WTC11 (cell line): ENCODE data around the gene ITPR3.

ENCODE experiments used
- ETV6 ChIP-seq: sonication (generic); formaldehyde crosslinking; IDR thresholded peaks from 2 replicates; pipeline ENCODE4 v1.8.1; 2022; ENCODE audit warnings: mild to moderate bottlenecking, missing genetic modification reagents
- FOXJ3 ChIP-seq: sonication (generic); formaldehyde crosslinking; IDR thresholded peaks from 2 replicates; pipeline ENCODE4 v1.9.0; 2021; ENCODE audit warnings: missing genetic modification reagents, mild to moderate bottlenecking, borderline replicate concordance
- GABPB1 ChIP-seq: sonication (generic); formaldehyde crosslinking; IDR thresholded peaks from 2 replicates; pipeline ENCODE4 v1.8.1; 2023; ENCODE audit warnings: mild to moderate bottlenecking, missing genetic modification reagents
- HMGXB4 ChIP-seq: sonication (generic); formaldehyde crosslinking; IDR thresholded peaks from 2 replicates; pipeline ENCODE4 v1.8.1; 2023; ENCODE audit warnings: mild to moderate bottlenecking, moderate library complexity, missing genetic modification reagents
- IRF2 ChIP-seq: sonication (generic); formaldehyde crosslinking; IDR thresholded peaks from 2 replicates; pipeline ENCODE4 v1.8.0; 2022; ENCODE audit warnings: low read depth, missing genetic modification reagents, borderline replicate concordance
- KAT7 ChIP-seq: sonication (generic); formaldehyde crosslinking; IDR thresholded peaks from 2 replicates; pipeline ENCODE4 v1.8.1; 2023; ENCODE audit warnings: missing genetic modification reagents, mild to moderate bottlenecking, borderline replicate concordance
- MAX ChIP-seq: sonication (generic); formaldehyde crosslinking; IDR thresholded peaks from 2 replicates; pipeline ENCODE4 v1.8.0; 2022; ENCODE audit warnings: mild to moderate bottlenecking, missing genetic modification reagents
- NFYB ChIP-seq: sonication (generic); formaldehyde crosslinking; conservative IDR thresholded peaks from 2 replicates; pipeline ENCODE4 v1.8.0; 2022; ENCODE audit warnings: low read depth, missing genetic modification reagents
- STAT6 ChIP-seq: sonication (generic); formaldehyde crosslinking; conservative IDR thresholded peaks from 2 replicates; pipeline ENCODE4 v1.8.1; 2023; ENCODE audit warnings: mild to moderate bottlenecking, low read depth, missing genetic modification reagents, moderate library complexity
- ZNF512 ChIP-seq: sonication (generic); formaldehyde crosslinking; IDR thresholded peaks from 2 replicates; pipeline ENCODE4 v1.8.1; 2022; ENCODE audit warnings: missing genetic modification reagents, borderline replicate concordance
- TF ChIP-seq, protein P1 (sequence below): fragments of 200-600 bp; IDR thresholded peaks from 2 replicates; pipeline ENCODE4 v1.8.0; 2022; ENCODE audit warnings: antibody characterized with exemption

DNA sequence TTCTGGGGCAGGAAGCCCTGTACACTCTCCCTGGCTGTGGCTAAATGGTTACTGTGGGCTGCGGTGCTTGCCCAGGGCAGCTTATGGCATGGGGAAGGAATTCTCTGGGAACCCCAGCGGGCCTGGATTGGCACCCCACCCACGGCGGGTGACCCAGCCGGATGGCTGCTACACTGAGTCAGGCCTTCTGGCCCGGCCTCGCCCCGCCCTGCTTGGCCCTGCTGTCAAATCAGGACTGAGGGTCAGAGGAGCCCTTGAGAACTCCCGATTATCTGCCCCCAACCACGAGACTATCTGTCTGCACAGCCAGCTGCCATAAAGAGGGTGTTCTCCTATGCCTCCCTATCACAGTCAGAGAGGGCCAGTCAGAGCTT lies 7.3 kb upstream of the ITPR3 start:
- TF ChIP-seq GABPB1 (no peak), IRF2 (CRISPR knock-in tag) (no peak), KAT7 (CRISPR knock-in tag) (no peak), FOXJ3 (CRISPR knock-in tag) (no peak), NFYB (CRISPR knock-in tag) (no peak), ZNF512 (no peak), MAX (no peak), HMGXB4 (CRISPR knock-in tag) (no peak), STAT6 (CRISPR knock-in tag) (no peak), ETV6 (CRISPR knock-in tag) (no peak)
- TF ChIP-seq, protein P1, sequence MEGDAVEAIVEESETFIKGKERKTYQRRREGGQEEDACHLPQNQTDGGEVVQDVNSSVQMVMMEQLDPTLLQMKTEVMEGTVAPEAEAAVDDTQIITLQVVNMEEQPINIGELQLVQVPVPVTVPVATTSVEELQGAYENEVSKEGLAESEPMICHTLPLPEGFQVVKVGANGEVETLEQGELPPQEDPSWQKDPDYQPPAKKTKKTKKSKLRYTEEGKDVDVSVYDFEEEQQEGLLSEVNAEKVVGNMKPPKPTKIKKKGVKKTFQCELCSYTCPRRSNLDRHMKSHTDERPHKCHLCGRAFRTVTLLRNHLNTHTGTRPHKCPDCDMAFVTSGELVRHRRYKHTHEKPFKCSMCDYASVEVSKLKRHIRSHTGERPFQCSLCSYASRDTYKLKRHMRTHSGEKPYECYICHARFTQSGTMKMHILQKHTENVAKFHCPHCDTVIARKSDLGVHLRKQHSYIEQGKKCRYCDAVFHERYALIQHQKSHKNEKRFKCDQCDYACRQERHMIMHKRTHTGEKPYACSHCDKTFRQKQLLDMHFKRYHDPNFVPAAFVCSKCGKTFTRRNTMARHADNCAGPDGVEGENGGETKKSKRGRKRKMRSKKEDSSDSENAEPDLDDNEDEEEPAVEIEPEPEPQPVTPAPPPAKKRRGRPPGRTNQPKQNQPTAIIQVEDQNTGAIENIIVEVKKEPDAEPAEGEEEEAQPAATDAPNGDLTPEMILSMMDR, result no peak
